OCI-LY7 (cell line): ENCODE measurements around the gene COX17. TPM values are rescaled to one million over a fixed set of nuclear protein-coding genes. Genes with fewer than 3 reads are reported as not detected.

Source experiments
- BruUV-seq: library from RNA; stranded (reverse); fragments of 400-500 nt; replicated peaks from 2 replicates; lab custom pipeline; 2021; lab: Mats Ljungman, UMichigan
- CTCF ChIA-PET: fragments of 300-600 bp; sonication (Branson Sonifier 250); formaldehyde crosslinking; loops from one replicate; lab custom pipeline; 2022; ENCODE audit warnings: antibody characterized with exemption; ENCODE audit not compliant: unreplicated experiment; lab: Charles Lee
- POLR2A ChIA-PET: fragments of 300-600 bp; sonication (Branson Sonifier 250); formaldehyde crosslinking; loops from one replicate; lab custom pipeline; 2022; ENCODE audit warnings: antibody characterized with exemption; lab: Charles Lee
- DNase-seq: peaks from one replicate; pipeline ENCODE4 v3.0.0-alpha.2; 2015; ENCODE audit warnings: low spot score
- H2AFZ ChIP-seq: fragments of 200-600 bp; sonication (generic), shearing (Covaris generic); 2 replicates; pipeline ENCODE4 v1.6.1; 2014; ENCODE audit warnings: mild to moderate bottlenecking, antibody characterized with exemption, low read length, moderate library complexity
- H3K27ac ChIP-seq: fragments of 200-600 bp; sonication (generic); 2 replicates; pipeline ENCODE4 v1.5.1; 2014; ENCODE audit warnings: mixed run types, low read depth, mild to moderate bottlenecking, moderate library complexity, low read length, inconsistent platforms; ENCODE audit not compliant: poor library complexity, severe bottlenecking
- H3K36me3 ChIP-seq: fragments of 200-600 bp; sonication (generic); 2 replicates; pipeline ENCODE4 v1.6.1; 2014; ENCODE audit warnings: mild to moderate bottlenecking, antibody characterized with exemption, low read length, moderate library complexity, mixed read lengths; ENCODE audit not compliant: insufficient read depth
- H3K4me1 ChIP-seq: fragments of 200-600 bp; sonication (generic); 2 replicates; pipeline ENCODE4 v1.5.1; 2014; ENCODE audit warnings: mild to moderate bottlenecking, low read length; ENCODE audit not compliant: insufficient read depth, poor library complexity, severe bottlenecking
- H3K4me2 ChIP-seq: fragments of 200-600 bp; sonication (generic); 2 replicates; pipeline ENCODE4 v1.6.1; 2014; ENCODE audit warnings: mild to moderate bottlenecking, low read length
- H3K4me3 ChIP-seq: fragments of 200-600 bp; sonication (generic); 2 replicates; pipeline ENCODE4 v1.5.1; 2014; ENCODE audit warnings: mild to moderate bottlenecking, low read depth, low read length; ENCODE audit not compliant: poor library complexity, severe bottlenecking
- H3K79me2 ChIP-seq: fragments of 200-600 bp; sonication (generic); 2 replicates; pipeline ENCODE4 v1.6.1; 2016; ENCODE audit warnings: low read depth, mild to moderate bottlenecking, low read length, moderate library complexity, mixed read lengths; ENCODE audit not compliant: insufficient read depth
- H3K9me2 ChIP-seq: fragments of 200-600 bp; sonication (generic); 2 replicates; pipeline ENCODE4 v1.6.1; 2016; ENCODE audit warnings: mild to moderate bottlenecking, low read length, mixed read lengths; ENCODE audit not compliant: insufficient read depth
- H3K9me3 ChIP-seq: fragments of 200-600 bp; sonication (generic); 2 replicates; pipeline ENCODE4 v1.6.1; 2014; ENCODE audit warnings: mild to moderate bottlenecking, mixed run types, low read length, mixed read lengths
- H4K20me1 ChIP-seq: fragments of 200-600 bp; sonication (generic); 2 replicates; pipeline ENCODE4 v1.6.1; 2014; ENCODE audit warnings: mild to moderate bottlenecking, antibody characterized with exemption, low read length, moderate library complexity, mixed read lengths; ENCODE audit not compliant: insufficient read depth
- CTCF ChIP-seq: fragments of 200-600 bp; sonication (generic); conservative IDR thresholded peaks from 2 replicates; pipeline ENCODE4 v1.5.1; 2014; ENCODE audit warnings: mild to moderate bottlenecking, antibody characterized with exemption, low read length, moderate library complexity, mixed read lengths
- EZH2phosphoT487 ChIP-seq: fragments of 200-600 bp; sonication (generic); IDR thresholded peaks from 2 replicates; pipeline ENCODE4 v1.6.1; 2018; ENCODE audit warnings: low read depth, borderline replicate concordance, mild to moderate bottlenecking, mixed run types, antibody characterized with exemption, low read length, moderate library complexity, mixed read lengths
- intact Hi-C: fragments of 100-400 bp; cut with micrococcal nuclease; formaldehyde crosslinking; loops from one replicate; pipeline ENCODE4 v1.10.0; 2022; ENCODE audit not compliant: unreplicated experiment
- total RNA-seq, 2 experiments: library from RNA; depleted of rRNA in 1 of 2; stranded (reverse); fragments of >200 nt in 1 of 2; shearing (Covaris generic) in 1 of 2; gene quantifications; 2 replicates each; pipeline ENCODE4 v1.2.3, GENCODE V29; 2014 to 2022

COX17 gene
- total RNA-seq, 2 experiments from 2014 or later, result 77.3 to 80.0 TPM

GRCh38 chr3:119665954-119666559 lies 11.1 kb downstream of the COX17 start:
- H3K4me1 ChIP-seq, result peaks cover 6% of the 10 kb centered on the region
- TF ChIP-seq EZH2phosphoT487, result no peak
- TF ChIP-seq CTCF, result no peak
- no peaks in the 10 kb centered on the region for H3K9me2 ChIP-seq
- POLR2A ChIA-PET, result interaction anchor here (1.1 to 2.0 kb wide), 2 partner anchors 9 to 11 kb away, joined by 6 to 8 read pairs; partner anchors contain the start of gene COX17
- no TSS peak for BruUV-seq
- no peak overlapping the region for H2AFZ ChIP-seq
- no peak overlapping the region for H3K4me3 ChIP-seq
- no peak for DNase-seq
- H3K36me3 ChIP-seq, result peaks cover 48% of the 10 kb centered on the region
- CTCF ChIA-PET, result no interaction called here
- intact Hi-C loops, result no loop called here
- no peak overlapping the region for H3K4me2 ChIP-seq
- no peaks in the 10 kb centered on the region for H3K9me3 ChIP-seq
- no peaks in the 10 kb centered on the region; the same call in 1 of the 2 replicates for H3K79me2 ChIP-seq
- H4K20me1 ChIP-seq, result no peaks in the 10 kb centered on the region
- H3K27ac ChIP-seq, result no peak overlapping the region

DNA sequence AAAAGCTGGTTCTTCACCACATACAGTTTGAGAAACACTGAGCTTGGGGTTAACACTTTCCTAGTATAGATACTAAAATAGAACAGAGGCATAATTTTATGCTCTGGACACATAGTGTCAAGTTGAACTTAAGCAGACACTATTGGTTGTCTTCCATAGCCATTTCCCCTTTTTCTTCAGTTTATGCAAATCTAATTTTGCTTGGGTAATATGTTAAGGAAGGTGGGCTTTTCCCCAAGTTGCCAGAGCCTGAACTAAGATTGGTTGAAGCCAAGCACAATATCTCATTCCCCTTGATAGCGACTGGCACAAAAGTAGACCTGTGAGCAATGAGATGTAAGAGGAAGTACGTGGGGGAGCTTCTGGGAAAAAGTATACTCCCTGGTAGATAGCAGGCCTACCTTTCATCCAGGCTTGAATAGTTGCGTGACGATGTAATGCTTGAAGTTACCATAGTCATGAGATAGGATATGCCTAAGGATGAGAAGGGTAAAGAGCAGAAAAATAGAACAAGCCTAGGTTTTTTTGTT lies 12.3 kb downstream of the COX17 start:
- POLR2A ChIA-PET, result interaction anchor here (2.0 to 2.7 kb wide), 2 partner anchors 8 to 10 kb away, joined by 6 to 10 read pairs; no protein-coding TSS in a partner anchor

More for the DNA sequence above, 12.3 kb downstream of the COX17 start:
- H2AFZ ChIP-seq, result no peak overlapping the region
- no peak for TF ChIP-seq CTCF
- no peak for TF ChIP-seq EZH2phosphoT487
- H3K36me3 ChIP-seq, result peaks cover 36% of the 10 kb centered on the region
- H3K4me2 ChIP-seq, result no peak overlapping the region
- CTCF ChIA-PET, result no interaction called here
- peaks cover 6% of the 10 kb centered on the region for H3K4me1 ChIP-seq
- intact Hi-C loops, result no loop called here
- H3K4me3 ChIP-seq, result no peak overlapping the region
- no peaks in the 10 kb centered on the region for H3K9me3 ChIP-seq
- no peaks in the 10 kb centered on the region for H4K20me1 ChIP-seq
- H3K9me2 ChIP-seq, result no peaks in the 10 kb centered on the region
- no TSS peak for BruUV-seq
- no peak overlapping the region for H3K27ac ChIP-seq
- DNase-seq, result no peak
- H3K79me2 ChIP-seq, result no peaks in the 10 kb centered on the region; the same call in 1 of the 2 replicates
